HepG2 (cell line): ENCODE measurements around the gene ARHGAP30. TPM values are rescaled to one million over a fixed set of nuclear protein-coding genes. Genes with fewer than 3 reads are reported as not detected.

Source experiments
- GABPB1 ChIP-seq: IDR thresholded peaks from 2 replicates; pipeline ENCODE4 v1.6.1; 2016; ENCODE audit warnings: mild to moderate bottlenecking, missing genetic modification reagents, moderate library complexity, missing compliant biosample characterization
- GFI1 ChIP-seq: sonication (generic); formaldehyde crosslinking; IDR thresholded peaks from 2 replicates; pipeline ENCODE4 v1.5.0; 2020; ENCODE audit warnings: missing genetic modification reagents, mild to moderate bottlenecking, borderline replicate concordance
- HNRNPK ChIP-seq: fragments of 200-400 bp; formaldehyde crosslinking; IDR thresholded peaks from 2 replicates; pipeline ENCODE4 v1.6.1; 2018; ENCODE audit warnings: low read length, low read depth, moderate library complexity, mild to moderate bottlenecking; ENCODE audit not compliant: poor library complexity, severe bottlenecking
- HNRNPL ChIP-seq: fragments of 200-400 bp; formaldehyde crosslinking; IDR thresholded peaks from 2 replicates; pipeline ENCODE4 v1.6.1; 2017; ENCODE audit warnings: mild to moderate bottlenecking, low read depth, low read length
- NAIF1 ChIP-seq: sonication (generic); formaldehyde crosslinking; IDR thresholded peaks from 2 replicates; pipeline ENCODE4 v1.5.0; 2020; ENCODE audit warnings: mild to moderate bottlenecking, missing genetic modification reagents, borderline replicate concordance
- SRSF1 ChIP-seq: fragments of 200-400 bp; formaldehyde crosslinking; optimal IDR thresholded peaks from 2 replicates; pipeline ENCODE3; 2017; ENCODE audit warnings: mild to moderate bottlenecking, low read depth, low read length, moderate library complexity
- ZNF263 ChIP-seq: sonication (generic); formaldehyde crosslinking; IDR thresholded peaks from 2 replicates; pipeline ENCODE4 v1.4.0; 2020; ENCODE audit warnings: missing genetic modification reagents
- ZNF296 ChIP-seq: sonication (generic); formaldehyde crosslinking; conservative IDR thresholded peaks from 2 replicates; pipeline ENCODE4 v1.5.0; 2020; ENCODE audit warnings: mild to moderate bottlenecking, missing genetic modification reagents
- polyA plus RNA-seq, 8 experiments: library from polyadenylated mRNA; depleted of rRNA in 3 of 8; stranded (reverse) in 7 of 8; unstranded in 1 of 8; fragments of >200 nt; fragmentation: Illumina TruSeq in 4 of 8; extraction: Trizol in 4 of 8; gene quantifications; 2 replicates each; pipeline versions ENCODE4 v1.2.1 to v1.2.3, GENCODE V29; 2011 to 2016; ENCODE audit warnings: low read depth in 4 of 8, missing spikeins in 1 of 8, mixed read lengths in 1 of 8; ENCODE audit not compliant: insufficient read depth in 1 of 8
- total RNA-seq, 5 experiments: library from RNA; depleted of rRNA; stranded (reverse); fragments of >200 nt; fragmentation: Illumina TruSeq; extraction: Trizol; gene quantifications; 2 replicates each; pipeline ENCODE4 v1.2.3, GENCODE V29; 2016; ENCODE audit warnings: low read depth in 1 of 5
- TF ChIP-seq, protein P1 (sequence below): sonication (generic); formaldehyde crosslinking; IDR thresholded peaks from 2 replicates; pipeline ENCODE4 v1.4.0; 2020; ENCODE audit warnings: low read depth, mild to moderate bottlenecking, missing genetic modification reagents
- TF ChIP-seq, protein P2 (sequence below): sonication (generic); formaldehyde crosslinking; IDR thresholded peaks from 2 replicates; pipeline ENCODE4 v1.8.1; 2022; ENCODE audit warnings: low read depth, mild to moderate bottlenecking, missing genetic modification reagents
- TF ChIP-seq, protein P3 (sequence below): sonication (generic); formaldehyde crosslinking; IDR thresholded peaks from 2 replicates; pipeline ENCODE4 v1.5.1; 2020; ENCODE audit warnings: mild to moderate bottlenecking, missing genetic modification reagents, moderate library complexity
- TF ChIP-seq, protein P4 (sequence below): IDR thresholded peaks from 2 replicates; pipeline ENCODE4 v1.6.1; 2018; ENCODE audit warnings: missing genetic modification reagents, mild to moderate bottlenecking, missing compliant biosample characterization
- TF ChIP-seq, protein P5 (sequence below): sonication (generic); formaldehyde crosslinking; IDR thresholded peaks from 2 replicates; pipeline ENCODE4 v1.5.1; 2020; ENCODE audit warnings: missing genetic modification reagents, mild to moderate bottlenecking, borderline replicate concordance

The ARHGAP30 gene
- total and polyA plus RNA-seq, 2 of the 13 experiments (the other 11 are each of a cell fraction or from before 2014, with no cell fraction given): 0.13 to 0.20 TPM

GRCh38 chr1:161073474-161074121, 3.9 kb upstream of the ARHGAP30 start (continued):
- TF ChIP-seq, protein P1, sequence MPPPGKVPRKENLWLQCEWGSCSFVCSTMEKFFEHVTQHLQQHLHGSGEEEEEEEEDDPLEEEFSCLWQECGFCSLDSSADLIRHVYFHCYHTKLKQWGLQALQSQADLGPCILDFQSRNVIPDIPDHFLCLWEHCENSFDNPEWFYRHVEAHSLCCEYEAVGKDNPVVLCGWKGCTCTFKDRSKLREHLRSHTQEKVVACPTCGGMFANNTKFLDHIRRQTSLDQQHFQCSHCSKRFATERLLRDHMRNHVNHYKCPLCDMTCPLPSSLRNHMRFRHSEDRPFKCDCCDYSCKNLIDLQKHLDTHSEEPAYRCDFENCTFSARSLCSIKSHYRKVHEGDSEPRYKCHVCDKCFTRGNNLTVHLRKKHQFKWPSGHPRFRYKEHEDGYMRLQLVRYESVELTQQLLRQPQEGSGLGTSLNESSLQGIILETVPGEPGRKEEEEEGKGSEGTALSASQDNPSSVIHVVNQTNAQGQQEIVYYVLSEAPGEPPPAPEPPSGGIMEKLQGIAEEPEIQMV (CRISPR knock-in tag): no peak
- TF ChIP-seq GABPB1 (0 out of 2 replicates have a peak, but pooled peaks have one; percentile 39), GFI1 (CRISPR knock-in tag) (no peak), NAIF1 (CRISPR knock-in tag) (no peak), HNRNPK (no peak), SRSF1 (peak; percentile 22), ZNF296 (CRISPR knock-in tag) (no peak), ZNF263 (CRISPR knock-in tag) (peak; percentile 88), HNRNPL (0 out of 2 replicates have a peak, but pooled peaks have one; percentile 61)
- TF ChIP-seq, protein P2, sequence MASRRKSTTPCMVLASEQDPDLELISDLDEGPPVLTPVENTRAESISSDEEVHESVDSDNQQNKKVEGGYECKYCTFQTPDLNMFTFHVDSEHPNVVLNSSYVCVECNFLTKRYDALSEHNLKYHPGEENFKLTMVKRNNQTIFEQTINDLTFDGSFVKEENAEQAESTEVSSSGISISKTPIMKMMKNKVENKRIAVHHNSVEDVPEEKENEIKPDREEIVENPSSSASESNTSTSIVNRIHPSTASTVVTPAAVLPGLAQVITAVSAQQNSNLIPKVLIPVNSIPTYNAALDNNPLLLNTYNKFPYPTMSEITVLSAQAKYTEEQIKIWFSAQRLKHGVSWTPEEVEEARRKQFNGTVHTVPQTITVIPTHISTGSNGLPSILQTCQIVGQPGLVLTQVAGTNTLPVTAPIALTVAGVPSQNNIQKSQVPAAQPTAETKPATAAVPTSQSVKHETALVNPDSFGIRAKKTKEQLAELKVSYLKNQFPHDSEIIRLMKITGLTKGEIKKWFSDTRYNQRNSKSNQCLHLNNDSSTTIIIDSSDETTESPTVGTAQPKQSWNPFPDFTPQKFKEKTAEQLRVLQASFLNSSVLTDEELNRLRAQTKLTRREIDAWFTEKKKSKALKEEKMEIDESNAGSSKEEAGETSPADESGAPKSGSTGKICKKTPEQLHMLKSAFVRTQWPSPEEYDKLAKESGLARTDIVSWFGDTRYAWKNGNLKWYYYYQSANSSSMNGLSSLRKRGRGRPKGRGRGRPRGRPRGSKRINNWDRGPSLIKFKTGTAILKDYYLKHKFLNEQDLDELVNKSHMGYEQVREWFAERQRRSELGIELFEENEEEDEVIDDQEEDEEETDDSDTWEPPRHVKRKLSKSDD: 0 out of 2 replicates have a peak, but pooled peaks have one; percentile 11
- TF ChIP-seq, protein P3, sequence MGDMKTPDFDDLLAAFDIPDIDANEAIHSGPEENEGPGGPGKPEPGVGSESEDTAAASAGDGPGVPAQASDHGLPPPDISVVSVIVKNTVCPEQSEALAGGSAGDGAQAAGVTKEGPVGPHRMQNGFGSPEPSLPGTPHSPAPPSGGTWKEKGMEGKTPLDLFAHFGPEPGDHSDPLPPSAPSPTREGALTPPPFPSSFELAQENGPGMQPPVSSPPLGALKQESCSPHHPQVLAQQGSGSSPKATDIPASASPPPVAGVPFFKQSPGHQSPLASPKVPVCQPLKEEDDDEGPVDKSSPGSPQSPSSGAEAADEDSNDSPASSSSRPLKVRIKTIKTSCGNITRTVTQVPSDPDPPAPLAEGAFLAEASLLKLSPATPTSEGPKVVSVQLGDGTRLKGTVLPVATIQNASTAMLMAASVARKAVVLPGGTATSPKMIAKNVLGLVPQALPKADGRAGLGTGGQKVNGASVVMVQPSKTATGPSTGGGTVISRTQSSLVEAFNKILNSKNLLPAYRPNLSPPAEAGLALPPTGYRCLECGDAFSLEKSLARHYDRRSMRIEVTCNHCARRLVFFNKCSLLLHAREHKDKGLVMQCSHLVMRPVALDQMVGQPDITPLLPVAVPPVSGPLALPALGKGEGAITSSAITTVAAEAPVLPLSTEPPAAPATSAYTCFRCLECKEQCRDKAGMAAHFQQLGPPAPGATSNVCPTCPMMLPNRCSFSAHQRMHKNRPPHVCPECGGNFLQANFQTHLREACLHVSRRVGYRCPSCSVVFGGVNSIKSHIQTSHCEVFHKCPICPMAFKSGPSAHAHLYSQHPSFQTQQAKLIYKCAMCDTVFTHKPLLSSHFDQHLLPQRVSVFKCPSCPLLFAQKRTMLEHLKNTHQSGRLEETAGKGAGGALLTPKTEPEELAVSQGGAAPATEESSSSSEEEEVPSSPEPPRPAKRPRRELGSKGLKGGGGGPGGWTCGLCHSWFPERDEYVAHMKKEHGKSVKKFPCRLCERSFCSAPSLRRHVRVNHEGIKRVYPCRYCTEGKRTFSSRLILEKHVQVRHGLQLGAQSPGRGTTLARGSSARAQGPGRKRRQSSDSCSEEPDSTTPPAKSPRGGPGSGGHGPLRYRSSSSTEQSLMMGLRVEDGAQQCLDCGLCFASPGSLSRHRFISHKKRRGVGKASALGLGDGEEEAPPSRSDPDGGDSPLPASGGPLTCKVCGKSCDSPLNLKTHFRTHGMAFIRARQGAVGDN: peak; percentile 59
- TF ChIP-seq, protein P4, sequence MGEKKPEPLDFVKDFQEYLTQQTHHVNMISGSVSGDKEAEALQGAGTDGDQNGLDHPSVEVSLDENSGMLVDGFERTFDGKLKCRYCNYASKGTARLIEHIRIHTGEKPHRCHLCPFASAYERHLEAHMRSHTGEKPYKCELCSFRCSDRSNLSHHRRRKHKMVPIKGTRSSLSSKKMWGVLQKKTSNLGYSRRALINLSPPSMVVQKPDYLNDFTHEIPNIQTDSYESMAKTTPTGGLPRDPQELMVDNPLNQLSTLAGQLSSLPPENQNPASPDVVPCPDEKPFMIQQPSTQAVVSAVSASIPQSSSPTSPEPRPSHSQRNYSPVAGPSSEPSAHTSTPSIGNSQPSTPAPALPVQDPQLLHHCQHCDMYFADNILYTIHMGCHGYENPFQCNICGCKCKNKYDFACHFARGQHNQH (CRISPR knock-in tag): no peak
- TF ChIP-seq, protein P5, sequence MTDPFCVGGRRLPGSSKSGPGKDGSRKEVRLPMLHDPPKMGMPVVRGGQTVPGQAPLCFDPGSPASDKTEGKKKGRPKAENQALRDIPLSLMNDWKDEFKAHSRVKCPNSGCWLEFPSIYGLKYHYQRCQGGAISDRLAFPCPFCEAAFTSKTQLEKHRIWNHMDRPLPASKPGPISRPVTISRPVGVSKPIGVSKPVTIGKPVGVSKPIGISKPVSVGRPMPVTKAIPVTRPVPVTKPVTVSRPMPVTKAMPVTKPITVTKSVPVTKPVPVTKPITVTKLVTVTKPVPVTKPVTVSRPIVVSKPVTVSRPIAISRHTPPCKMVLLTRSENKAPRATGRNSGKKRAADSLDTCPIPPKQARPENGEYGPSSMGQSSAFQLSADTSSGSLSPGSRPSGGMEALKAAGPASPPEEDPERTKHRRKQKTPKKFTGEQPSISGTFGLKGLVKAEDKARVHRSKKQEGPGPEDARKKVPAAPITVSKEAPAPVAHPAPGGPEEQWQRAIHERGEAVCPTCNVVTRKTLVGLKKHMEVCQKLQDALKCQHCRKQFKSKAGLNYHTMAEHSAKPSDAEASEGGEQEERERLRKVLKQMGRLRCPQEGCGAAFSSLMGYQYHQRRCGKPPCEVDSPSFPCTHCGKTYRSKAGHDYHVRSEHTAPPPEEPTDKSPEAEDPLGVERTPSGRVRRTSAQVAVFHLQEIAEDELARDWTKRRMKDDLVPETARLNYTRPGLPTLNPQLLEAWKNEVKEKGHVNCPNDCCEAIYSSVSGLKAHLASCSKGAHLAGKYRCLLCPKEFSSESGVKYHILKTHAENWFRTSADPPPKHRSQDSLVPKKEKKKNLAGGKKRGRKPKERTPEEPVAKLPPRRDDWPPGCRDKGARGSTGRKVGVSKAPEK (CRISPR knock-in tag): no peak
